Measurements from ENCODE around the gene RBCK1.

RBCK1 gene

GRCh38 chr20:406200-407132 is 1.6 kb upstream of the RBCK1 start:
- Histone ChIP-seq H3K36me3 (ENCODE audit: control insufficient read depth, insufficient read depth, low read length) (peaks cover 2% of the 10 kb centered on the region), H3K27me3 (ENCODE audit: control insufficient read depth, insufficient read depth, low read length) (no peaks in the 10 kb centered on the region), H3K9ac (ENCODE audit: low read length) (no peak overlapping the region), H3K4me3 (ENCODE audit: low read length) (peak overlapping the region; percentile 78), H3K27ac (ENCODE audit: low read depth, low read length) (no peak overlapping the region), H3K4me1 (ENCODE audit: control insufficient read depth, insufficient read depth, low read length) (peaks cover 12% of the 10 kb centered on the region)

DNA sequence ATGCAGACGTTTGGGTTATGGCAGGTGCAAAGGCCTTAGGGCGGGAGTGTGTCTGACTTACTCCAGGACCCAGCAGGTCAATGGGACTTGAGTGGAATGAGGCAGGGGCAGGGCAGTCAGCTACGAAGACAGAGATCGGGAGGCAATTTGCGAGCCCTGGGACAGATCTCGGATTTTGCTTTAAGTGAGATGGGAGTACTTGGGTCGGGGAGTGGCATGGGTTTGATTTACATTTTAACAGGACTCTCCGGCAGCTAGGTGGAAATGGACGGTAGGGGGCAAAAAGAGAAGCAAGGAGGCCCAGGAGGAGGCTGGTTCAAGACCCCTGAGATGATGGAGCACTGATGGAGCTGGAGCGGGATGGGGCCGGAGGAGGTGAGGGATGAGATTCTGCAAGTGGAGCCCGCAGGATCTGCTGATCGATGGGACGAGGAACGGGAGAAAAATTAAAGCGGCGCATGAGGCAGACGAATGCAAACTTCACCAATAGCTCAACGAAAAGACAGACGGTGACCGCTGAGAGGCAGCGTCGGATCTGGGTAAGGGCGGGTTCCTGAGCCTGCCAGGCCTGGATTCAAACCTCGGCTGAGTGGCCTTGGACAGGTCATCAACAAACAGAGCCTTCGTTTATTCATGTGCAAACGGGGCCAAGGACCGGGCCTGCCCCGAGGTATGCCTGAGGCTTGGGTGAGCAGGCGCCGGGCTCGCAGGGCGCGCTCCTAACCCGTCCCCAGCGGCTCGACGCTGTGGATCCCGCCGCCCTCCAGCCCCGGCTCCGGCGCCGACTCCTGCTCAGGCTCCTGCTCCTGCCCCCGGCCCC is 756 bp upstream of the RBCK1 start:
- H3K4me3 ChIP-seq (ENCODE audit: low read length): peak overlapping the region; percentile 78
- H3K36me3 ChIP-seq (ENCODE audit: control insufficient read depth, insufficient read depth, low read length): peaks cover 2% of the 10 kb centered on the region
- H3K27ac ChIP-seq (ENCODE audit: low read depth, low read length): peak overlapping the region; percentile 55
- H3K4me1 ChIP-seq (ENCODE audit: control insufficient read depth, insufficient read depth, low read length): peaks cover 12% of the 10 kb centered on the region
- no peak overlapping the region for H3K9ac ChIP-seq (ENCODE audit: low read length)
- H3K27me3 ChIP-seq (ENCODE audit: control insufficient read depth, insufficient read depth, low read length): no peaks in the 10 kb centered on the region

GRCh38 chr20:408843-409696 is 971 bp downstream of the RBCK1 start:
- Histone ChIP-seq H3K36me3 (ENCODE audit: control insufficient read depth, insufficient read depth, low read length) (peaks cover 2% of the 10 kb centered on the region), H3K27ac (ENCODE audit: low read depth, low read length) (peak overlapping the region; percentile 86), H3K27me3 (ENCODE audit: control insufficient read depth, insufficient read depth, low read length) (no peaks in the 10 kb centered on the region), H3K4me1 (ENCODE audit: control insufficient read depth, insufficient read depth, low read length) (peaks cover 12% of the 10 kb centered on the region), H3K9ac (ENCODE audit: low read length) (peak overlapping the region; percentile 84), H3K4me3 (ENCODE audit: low read length) (peak overlapping the region; percentile 98)

GRCh38 chr20:409697-410559 is 1.8 kb downstream of the RBCK1 start:
- no peak overlapping the region for H3K9ac ChIP-seq (ENCODE audit: low read length)
- peak overlapping the region; percentile 98 for H3K4me3 ChIP-seq (ENCODE audit: low read length)
- peaks cover 2% of the 10 kb centered on the region for H3K36me3 ChIP-seq (ENCODE audit: control insufficient read depth, insufficient read depth, low read length)

GRCh38 chr20:412081-412480 is 4.0 kb downstream of the RBCK1 start:
- Histone ChIP-seq H3K9ac (ENCODE audit: low read length) (no peak overlapping the region), H3K4me3 (ENCODE audit: low read length) (no peak overlapping the region), H3K4me1 (ENCODE audit: control insufficient read depth, insufficient read depth, low read length) (peaks cover 9% of the 10 kb centered on the region), H3K27me3 (ENCODE audit: control insufficient read depth, insufficient read depth, low read length) (no peaks in the 10 kb centered on the region), H3K27ac (ENCODE audit: low read depth, low read length) (no peak overlapping the region), H3K36me3 (ENCODE audit: control insufficient read depth, insufficient read depth, low read length) (peaks cover 2% of the 10 kb centered on the region)

More at GRCh38 chr20:409697-410559, 1.8 kb downstream of the RBCK1 start:
- no peak overlapping the region for H3K27ac ChIP-seq (ENCODE audit: low read depth, low read length)
- H3K4me1 ChIP-seq (ENCODE audit: control insufficient read depth, insufficient read depth, low read length): peaks cover 12% of the 10 kb centered on the region
- no peaks in the 10 kb centered on the region for H3K27me3 ChIP-seq (ENCODE audit: control insufficient read depth, insufficient read depth, low read length)

- H3K4me3 ChIP-seq (ENCODE audit: low read length): no peak overlapping the region
- peaks cover 3% of the 10 kb centered on the region for H3K4me1 ChIP-seq (ENCODE audit: control insufficient read depth, insufficient read depth, low read length)
- H3K27me3 ChIP-seq (ENCODE audit: control insufficient read depth, insufficient read depth, low read length): no peaks in the 10 kb centered on the region
- peaks cover 9% of the 10 kb centered on the region for H3K36me3 ChIP-seq (ENCODE audit: control insufficient read depth, insufficient read depth, low read length)
- H3K9ac ChIP-seq (ENCODE audit: low read length): no peak overlapping the region
- H3K27ac ChIP-seq (ENCODE audit: low read depth, low read length): no peak overlapping the region
Observed at GRCh38 chr20:414161-414560, 6.1 kb downstream of the RBCK1 start.

DNA sequence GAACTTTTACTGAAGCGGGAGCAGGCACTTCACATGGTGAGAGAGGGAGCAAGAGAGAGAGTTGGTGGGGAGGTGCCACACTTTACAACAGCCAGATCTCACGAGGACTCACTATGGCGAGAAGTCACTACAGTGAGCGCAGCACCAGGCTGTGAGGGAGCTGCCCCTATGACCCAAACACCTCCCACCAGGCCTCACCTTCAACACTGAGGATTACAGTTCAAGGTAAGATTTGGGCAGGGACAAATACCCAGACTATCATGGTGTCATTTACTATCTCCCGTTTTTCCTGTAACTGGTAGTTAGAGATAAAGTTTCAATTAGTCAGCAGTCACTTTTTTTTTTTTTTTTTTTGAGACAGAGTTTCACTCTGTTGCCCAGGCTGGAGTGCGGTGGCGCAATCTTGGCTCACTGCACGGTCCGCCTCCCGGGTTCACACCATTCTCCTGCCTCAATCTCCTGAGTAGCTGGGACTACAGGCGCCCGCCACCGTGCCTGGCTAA is 7.8 kb downstream of the RBCK1 start:
- Histone ChIP-seq H3K27ac (ENCODE audit: low read depth, low read length) (no peak overlapping the region), H3K4me3 (ENCODE audit: low read length) (no peak overlapping the region), H3K4me1 (ENCODE audit: control insufficient read depth, insufficient read depth, low read length) (no peaks in the 10 kb centered on the region), H3K9ac (ENCODE audit: low read length) (no peak overlapping the region), H3K27me3 (ENCODE audit: control insufficient read depth, insufficient read depth, low read length) (no peaks in the 10 kb centered on the region), H3K36me3 (ENCODE audit: control insufficient read depth, insufficient read depth, low read length) (peaks cover 17% of the 10 kb centered on the region)

DNA sequence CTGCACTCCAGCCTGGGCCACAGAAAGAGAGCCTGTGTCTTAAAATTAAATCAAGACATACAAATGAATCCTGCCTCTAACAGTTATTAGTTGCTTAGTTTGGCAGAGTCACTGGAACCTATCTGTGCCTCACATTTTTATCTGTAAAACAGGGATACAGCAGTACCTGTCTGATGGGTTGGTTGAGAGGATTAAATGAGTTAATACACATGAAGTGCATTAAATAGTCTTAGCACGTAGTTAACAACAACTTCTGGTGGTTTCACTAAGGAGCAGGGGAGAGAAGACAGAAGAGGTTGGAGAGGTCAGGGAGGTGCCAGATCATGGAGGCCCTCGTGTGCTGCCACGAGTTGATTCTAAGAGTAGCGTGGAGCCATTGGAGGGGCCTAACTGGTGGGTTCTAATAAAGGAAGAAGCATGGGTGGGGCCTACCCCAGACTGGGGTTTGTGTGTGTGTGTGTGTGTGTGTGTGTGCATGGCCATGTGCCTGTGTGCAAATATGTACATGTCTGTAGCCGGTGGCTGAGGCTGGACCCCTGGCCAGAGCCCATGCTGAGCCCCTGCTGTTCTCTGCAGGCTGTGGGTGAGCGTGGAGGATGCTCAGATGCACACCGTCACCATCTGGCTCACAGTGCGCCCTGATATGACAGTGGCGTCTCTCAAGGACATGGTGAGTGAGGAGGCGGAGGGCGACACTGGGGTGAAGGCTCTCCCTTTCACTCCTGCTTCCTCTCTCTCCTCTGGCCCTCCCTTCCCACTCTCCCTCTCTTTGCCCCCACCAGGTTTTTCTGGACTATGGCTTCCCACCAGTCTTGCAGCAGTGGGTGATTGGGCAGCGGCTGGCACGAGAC is 9.1 kb downstream of the RBCK1 start:
- Histone ChIP-seq H3K9ac (ENCODE audit: low read length) (no peak overlapping the region), H3K4me3 (ENCODE audit: low read length) (no peak overlapping the region), H3K4me1 (ENCODE audit: control insufficient read depth, insufficient read depth, low read length) (no peaks in the 10 kb centered on the region), H3K27ac (ENCODE audit: low read depth, low read length) (no peak overlapping the region), H3K36me3 (ENCODE audit: control insufficient read depth, insufficient read depth, low read length) (peaks cover 24% of the 10 kb centered on the region), H3K27me3 (ENCODE audit: control insufficient read depth, insufficient read depth, low read length) (no peaks in the 10 kb centered on the region)

- no peaks in the 10 kb centered on the region for H3K4me1 ChIP-seq (ENCODE audit: control insufficient read depth, insufficient read depth, low read length)
- peaks cover 26% of the 10 kb centered on the region for H3K36me3 ChIP-seq (ENCODE audit: control insufficient read depth, insufficient read depth, low read length)
- no peak overlapping the region for H3K4me3 ChIP-seq (ENCODE audit: low read length)
- no peak overlapping the region for H3K9ac ChIP-seq (ENCODE audit: low read length)
- no peaks in the 10 kb centered on the region for H3K27me3 ChIP-seq (ENCODE audit: control insufficient read depth, insufficient read depth, low read length)
- H3K27ac ChIP-seq (ENCODE audit: low read depth, low read length): no peak overlapping the region
Observed at GRCh38 chr20:417801-418342, 9.8 kb downstream of the RBCK1 start.

GRCh38 chr20:418858-419365 is 10.8 kb downstream of the RBCK1 start:
- no peaks in the 10 kb centered on the region for H3K4me1 ChIP-seq (ENCODE audit: control insufficient read depth, insufficient read depth, low read length)
- no peak overlapping the region for H3K9ac ChIP-seq (ENCODE audit: low read length)

More at GRCh38 chr20:418858-419365, 10.8 kb downstream of the RBCK1 start:
- Histone ChIP-seq H3K27ac (ENCODE audit: low read depth, low read length) (no peak overlapping the region), H3K27me3 (ENCODE audit: control insufficient read depth, insufficient read depth, low read length) (no peaks in the 10 kb centered on the region), H3K4me3 (ENCODE audit: low read length) (no peak overlapping the region), H3K36me3 (ENCODE audit: control insufficient read depth, insufficient read depth, low read length) (peaks cover 29% of the 10 kb centered on the region)

Data from rectal smooth muscle tissue (tissue), 1 donor.